ENCODE measurements around the gene CSTF3. TPM values are rescaled to one million over a fixed set of nuclear protein-coding genes. Genes with fewer than 3 reads are reported as not detected.

The CSTF3 gene
- total and polyA plus RNA-seq, 9 of the 15 experiments (the other 6 are each of a cell fraction or from before 2014, with no cell fraction given), result 37.0 to 111 (median 61.0) TPM

GRCh38 chr11:33039274-33040032 is 121.8 kb downstream of the CSTF3 start, which contains the start of gene TCP11L1 (continued):
- TF ChIP-seq, protein P1, sequence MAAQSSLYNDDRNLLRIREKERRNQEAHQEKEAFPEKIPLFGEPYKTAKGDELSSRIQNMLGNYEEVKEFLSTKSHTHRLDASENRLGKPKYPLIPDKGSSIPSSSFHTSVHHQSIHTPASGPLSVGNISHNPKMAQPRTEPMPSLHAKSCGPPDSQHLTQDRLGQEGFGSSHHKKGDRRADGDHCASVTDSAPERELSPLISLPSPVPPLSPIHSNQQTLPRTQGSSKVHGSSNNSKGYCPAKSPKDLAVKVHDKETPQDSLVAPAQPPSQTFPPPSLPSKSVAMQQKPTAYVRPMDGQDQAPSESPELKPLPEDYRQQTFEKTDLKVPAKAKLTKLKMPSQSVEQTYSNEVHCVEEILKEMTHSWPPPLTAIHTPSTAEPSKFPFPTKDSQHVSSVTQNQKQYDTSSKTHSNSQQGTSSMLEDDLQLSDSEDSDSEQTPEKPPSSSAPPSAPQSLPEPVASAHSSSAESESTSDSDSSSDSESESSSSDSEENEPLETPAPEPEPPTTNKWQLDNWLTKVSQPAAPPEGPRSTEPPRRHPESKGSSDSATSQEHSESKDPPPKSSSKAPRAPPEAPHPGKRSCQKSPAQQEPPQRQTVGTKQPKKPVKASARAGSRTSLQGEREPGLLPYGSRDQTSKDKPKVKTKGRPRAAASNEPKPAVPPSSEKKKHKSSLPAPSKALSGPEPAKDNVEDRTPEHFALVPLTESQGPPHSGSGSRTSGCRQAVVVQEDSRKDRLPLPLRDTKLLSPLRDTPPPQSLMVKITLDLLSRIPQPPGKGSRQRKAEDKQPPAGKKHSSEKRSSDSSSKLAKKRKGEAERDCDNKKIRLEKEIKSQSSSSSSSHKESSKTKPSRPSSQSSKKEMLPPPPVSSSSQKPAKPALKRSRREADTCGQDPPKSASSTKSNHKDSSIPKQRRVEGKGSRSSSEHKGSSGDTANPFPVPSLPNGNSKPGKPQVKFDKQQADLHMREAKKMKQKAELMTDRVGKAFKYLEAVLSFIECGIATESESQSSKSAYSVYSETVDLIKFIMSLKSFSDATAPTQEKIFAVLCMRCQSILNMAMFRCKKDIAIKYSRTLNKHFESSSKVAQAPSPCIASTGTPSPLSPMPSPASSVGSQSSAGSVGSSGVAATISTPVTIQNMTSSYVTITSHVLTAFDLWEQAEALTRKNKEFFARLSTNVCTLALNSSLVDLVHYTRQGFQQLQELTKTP (IDR thresholded peaks at IDR 0.05; ENCODE audit: low read depth in 1 of 2, partially characterized antibody in 2 of 2), result no peak
- TF ChIP-seq BCL6 (CRISPR knock-in tag; IDR thresholded peaks at IDR 0.05) (no peak), SREBF2 (CRISPR knock-in tag; IDR thresholded peaks at IDR 0.05) (no peak), RBM22 (IDR thresholded peaks at IDR 0.05; ENCODE audit: low read depth, low read length, poor library complexity, severe bottlenecking) (no peak), SMAD1 (IDR thresholded peaks at IDR 0.05; ENCODE audit: low read depth, low read length, partially characterized antibody) (no peak), ZFP30 (CRISPR knock-in tag; IDR thresholded peaks at IDR 0.05; ENCODE audit: borderline replicate concordance) (no peak), ZNF324 (CRISPR knock-in tag; IDR thresholded peaks at IDR 0.05) (no peak), FOXP1 (CRISPR knock-in tag; IDR thresholded peaks at IDR 0.05) (no peak; the same call in 1 of the 2 replicates), PHB (CRISPR knock-in tag; IDR thresholded peaks at IDR 0.05) (no peak), ZNF133 (CRISPR knock-in tag; IDR thresholded peaks at IDR 0.05) (no peak), PURB (CRISPR knock-in tag; IDR thresholded peaks at IDR 0.05; ENCODE audit: low read depth) (no peak), DNMT1 (IDR thresholded peaks at IDR 0.05) (no peak), ZNF668 (CRISPR knock-in tag; IDR thresholded peaks at IDR 0.05) (no peak), ZZZ3 (IDR thresholded peaks at IDR 0.05) (no peak), FOXA3 (CRISPR knock-in tag; conservative IDR thresholded peaks at IDR 0.05 in 1 of 2, IDR thresholded peaks at IDR 0.05 in 1 of 2) (no peak), HMGN3 (IDR thresholded peaks at IDR 0.05; ENCODE audit: borderline replicate concordance, extremely low read depth, insufficient read length, low read depth, low read length) (peak; percentile 45), NBN (IDR thresholded peaks at IDR 0.05; ENCODE audit: low read depth) (no peak), GTF3C2 (IDR thresholded peaks at IDR 0.05; ENCODE audit: borderline replicate concordance, extremely low read depth, insufficient read length) (no peak), ESRRB (CRISPR knock-in tag; IDR thresholded peaks at IDR 0.05; ENCODE audit: borderline replicate concordance) (no peak)
- TF ChIP-seq, protein P2, sequence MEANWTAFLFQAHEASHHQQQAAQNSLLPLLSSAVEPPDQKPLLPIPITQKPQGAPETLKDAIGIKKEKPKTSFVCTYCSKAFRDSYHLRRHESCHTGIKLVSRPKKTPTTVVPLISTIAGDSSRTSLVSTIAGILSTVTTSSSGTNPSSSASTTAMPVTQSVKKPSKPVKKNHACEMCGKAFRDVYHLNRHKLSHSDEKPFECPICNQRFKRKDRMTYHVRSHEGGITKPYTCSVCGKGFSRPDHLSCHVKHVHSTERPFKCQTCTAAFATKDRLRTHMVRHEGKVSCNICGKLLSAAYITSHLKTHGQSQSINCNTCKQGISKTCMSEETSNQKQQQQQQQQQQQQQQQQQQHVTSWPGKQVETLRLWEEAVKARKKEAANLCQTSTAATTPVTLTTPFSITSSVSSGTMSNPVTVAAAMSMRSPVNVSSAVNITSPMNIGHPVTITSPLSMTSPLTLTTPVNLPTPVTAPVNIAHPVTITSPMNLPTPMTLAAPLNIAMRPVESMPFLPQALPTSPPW (CRISPR knock-in tag; IDR thresholded peaks at IDR 0.05), result peak; percentile 57
